ENCODE results near the gene ULK1.

ULK1 gene

GRCh38 chr12:131894313-131894860, at the start of gene ULK1:
Gene ULK1 (plus strand): TSS chr12:131894622. CDS start chr12:131895002, 380 bp downstream.
- peak within 1 kb of the TSS; percentile 66 to 80 for H3K4me3 ChIP-seq (ENCODE audit: low read depth in 1 of 2, low read length in 2 of 2)
- no peak within 1 kb of the TSS for H3K27ac ChIP-seq (ENCODE audit: low read depth, low read length)
- H3K4me1 ChIP-seq (ENCODE audit: control insufficient read depth in 1 of 2, insufficient read depth in 2 of 2, low read length in 2 of 2) = peaks cover 8 to 16% of the 10 kb centered on the region in 2 donors
- peak within 1 kb of the TSS; percentile 74 to 87 for H3K9ac ChIP-seq (ENCODE audit: low read depth in 1 of 2, low read length in 2 of 2)
- H3K36me3 ChIP-seq (ENCODE audit: control insufficient read depth in 1 of 2, insufficient read depth in 2 of 2, low read length in 2 of 2) = peaks cover 3 to 5% of the 10 kb centered on the region in 2 donors
- H3K9me3 ChIP-seq (ENCODE audit: control insufficient read depth in 1 of 2, low read length in 2 of 2) = no peaks in the 10 kb centered on the region
- no peaks in the 10 kb centered on the region for H3K27me3 ChIP-seq (ENCODE audit: control insufficient read depth in 1 of 2, insufficient read depth in 2 of 2, low read length in 2 of 2)

GRCh38 chr12:131844656-131845055, 49.8 kb upstream of the ULK1 start:
- Histone ChIP-seq H3K4me3 (ENCODE audit: low read depth in 1 of 2, low read length in 2 of 2) (no peak overlapping the region), H3K36me3 (ENCODE audit: control insufficient read depth in 1 of 2, insufficient read depth in 2 of 2, low read length in 2 of 2) (no peaks in the 10 kb centered on the region), H3K9me3 (ENCODE audit: control insufficient read depth in 1 of 2, low read length in 2 of 2) (no peaks in the 10 kb centered on the region), H3K9ac (ENCODE audit: low read depth in 1 of 2, low read length in 2 of 2) (no peak overlapping the region), H3K27ac (ENCODE audit: low read depth, low read length) (no peak overlapping the region), H3K27me3 (ENCODE audit: control insufficient read depth in 1 of 2, insufficient read depth in 2 of 2, low read length in 2 of 2) (no peaks in the 10 kb centered on the region), H3K4me1 (ENCODE audit: control insufficient read depth in 1 of 2, insufficient read depth in 2 of 2, low read length in 2 of 2) (no peaks in the 10 kb centered on the region)

GRCh38 chr12:131845121-131845520, 49.3 kb upstream of the ULK1 start:
- Histone ChIP-seq H3K4me1 (ENCODE audit: control insufficient read depth in 1 of 2, insufficient read depth in 2 of 2, low read length in 2 of 2) (no peaks in the 10 kb centered on the region), H3K9me3 (ENCODE audit: control insufficient read depth in 1 of 2, low read length in 2 of 2) (no peaks in the 10 kb centered on the region), H3K4me3 (ENCODE audit: low read depth in 1 of 2, low read length in 2 of 2) (no peak overlapping the region), H3K9ac (ENCODE audit: low read depth in 1 of 2, low read length in 2 of 2) (no peak overlapping the region), H3K27ac (ENCODE audit: low read depth, low read length) (no peak overlapping the region), H3K36me3 (ENCODE audit: control insufficient read depth in 1 of 2, insufficient read depth in 2 of 2, low read length in 2 of 2) (no peaks in the 10 kb centered on the region), H3K27me3 (ENCODE audit: control insufficient read depth in 1 of 2, insufficient read depth in 2 of 2, low read length in 2 of 2) (no peaks in the 10 kb centered on the region)

- H3K9me3 ChIP-seq (ENCODE audit: control insufficient read depth in 1 of 2, low read length in 2 of 2) = no peaks in the 10 kb centered on the region
Measured at GRCh38 chr12:131847456-131847855, 47.0 kb upstream of the ULK1 start.

GRCh38 chr12:131848753-131849152, 45.7 kb upstream of the ULK1 start:
- H3K9me3 ChIP-seq (ENCODE audit: control insufficient read depth in 1 of 2, low read length in 2 of 2) = no peaks in the 10 kb centered on the region
- H3K36me3 ChIP-seq (ENCODE audit: control insufficient read depth in 1 of 2, insufficient read depth in 2 of 2, low read length in 2 of 2) = no peaks in the 10 kb centered on the region
- H3K4me3 ChIP-seq (ENCODE audit: low read depth in 1 of 2, low read length in 2 of 2) = no peak overlapping the region
- H3K4me1 ChIP-seq (ENCODE audit: control insufficient read depth in 1 of 2, insufficient read depth in 2 of 2, low read length in 2 of 2) = no peaks in the 10 kb centered on the region
- no peaks in the 10 kb centered on the region for H3K27me3 ChIP-seq (ENCODE audit: control insufficient read depth in 1 of 2, insufficient read depth in 2 of 2, low read length in 2 of 2)
- no peak overlapping the region for H3K9ac ChIP-seq (ENCODE audit: low read depth in 1 of 2, low read length in 2 of 2)
- no peak overlapping the region for H3K27ac ChIP-seq (ENCODE audit: low read depth, low read length)

More at GRCh38 chr12:131847456-131847855, 47.0 kb upstream of the ULK1 start:
- no peaks in the 10 kb centered on the region for H3K4me1 ChIP-seq (ENCODE audit: control insufficient read depth in 1 of 2, insufficient read depth in 2 of 2, low read length in 2 of 2)
- no peak overlapping the region for H3K4me3 ChIP-seq (ENCODE audit: low read depth in 1 of 2, low read length in 2 of 2)
- no peaks in the 10 kb centered on the region for H3K27me3 ChIP-seq (ENCODE audit: control insufficient read depth in 1 of 2, insufficient read depth in 2 of 2, low read length in 2 of 2)
- no peak overlapping the region for H3K9ac ChIP-seq (ENCODE audit: low read depth in 1 of 2, low read length in 2 of 2)
- no peak overlapping the region for H3K27ac ChIP-seq (ENCODE audit: low read depth, low read length)
- no peaks in the 10 kb centered on the region for H3K36me3 ChIP-seq (ENCODE audit: control insufficient read depth in 1 of 2, insufficient read depth in 2 of 2, low read length in 2 of 2)

- no peaks in the 10 kb centered on the region for H3K36me3 ChIP-seq (ENCODE audit: control insufficient read depth in 1 of 2, insufficient read depth in 2 of 2, low read length in 2 of 2)
- H3K4me1 ChIP-seq (ENCODE audit: control insufficient read depth in 1 of 2, insufficient read depth in 2 of 2, low read length in 2 of 2) = no peaks in the 10 kb centered on the region
- H3K27ac ChIP-seq (ENCODE audit: low read depth, low read length) = no peak overlapping the region
- no peak overlapping the region for H3K9ac ChIP-seq (ENCODE audit: low read depth in 1 of 2, low read length in 2 of 2)
- peaks cover 0 to 5% of the 10 kb centered on the region in 2 donors for H3K27me3 ChIP-seq (ENCODE audit: control insufficient read depth in 1 of 2, insufficient read depth in 2 of 2, low read length in 2 of 2)
- no peaks in the 10 kb centered on the region for H3K9me3 ChIP-seq (ENCODE audit: control insufficient read depth in 1 of 2, low read length in 2 of 2)
- no peak overlapping the region for H3K4me3 ChIP-seq (ENCODE audit: low read depth in 1 of 2, low read length in 2 of 2)
Measured at GRCh38 chr12:131849700-131850553, 44.5 kb upstream of the ULK1 start.

GRCh38 chr12:131850856-131851559, 43.4 kb upstream of the ULK1 start:
- Histone ChIP-seq H3K36me3 (ENCODE audit: control insufficient read depth in 1 of 2, insufficient read depth in 2 of 2, low read length in 2 of 2) (no peaks in the 10 kb centered on the region), H3K9ac (ENCODE audit: low read depth in 1 of 2, low read length in 2 of 2) (no peak overlapping the region), H3K4me1 (ENCODE audit: control insufficient read depth in 1 of 2, insufficient read depth in 2 of 2, low read length in 2 of 2) (no peaks in the 10 kb centered on the region), H3K27ac (ENCODE audit: low read depth, low read length) (no peak overlapping the region), H3K9me3 (ENCODE audit: control insufficient read depth in 1 of 2, low read length in 2 of 2) (no peaks in the 10 kb centered on the region), H3K4me3 (ENCODE audit: low read depth in 1 of 2, low read length in 2 of 2) (no peak overlapping the region), H3K27me3 (ENCODE audit: control insufficient read depth in 1 of 2, insufficient read depth in 2 of 2, low read length in 2 of 2) (peaks cover 2 to 12% of the 10 kb centered on the region in 2 donors)

GRCh38 chr12:131851741-131852550, 42.5 kb upstream of the ULK1 start:
- no peak overlapping the region for H3K4me3 ChIP-seq (ENCODE audit: low read depth in 1 of 2, low read length in 2 of 2)
- peaks cover 4 to 15% of the 10 kb centered on the region in 2 donors for H3K27me3 ChIP-seq (ENCODE audit: control insufficient read depth in 1 of 2, insufficient read depth in 2 of 2, low read length in 2 of 2)
- H3K9me3 ChIP-seq (ENCODE audit: control insufficient read depth in 1 of 2, low read length in 2 of 2) = no peaks in the 10 kb centered on the region
- no peaks in the 10 kb centered on the region for H3K36me3 ChIP-seq (ENCODE audit: control insufficient read depth in 1 of 2, insufficient read depth in 2 of 2, low read length in 2 of 2)
- H3K9ac ChIP-seq (ENCODE audit: low read depth in 1 of 2, low read length in 2 of 2) = no peak overlapping the region
- H3K27ac ChIP-seq (ENCODE audit: low read depth, low read length) = no peak overlapping the region
- H3K4me1 ChIP-seq (ENCODE audit: control insufficient read depth in 1 of 2, insufficient read depth in 2 of 2, low read length in 2 of 2) = no peaks in the 10 kb centered on the region

- Histone ChIP-seq H3K27me3 (ENCODE audit: control insufficient read depth in 1 of 2, insufficient read depth in 2 of 2, low read length in 2 of 2) (peaks cover 4 to 15% of the 10 kb centered on the region in 2 donors), H3K9ac (ENCODE audit: low read depth in 1 of 2, low read length in 2 of 2) (no peak overlapping the region), H3K36me3 (ENCODE audit: control insufficient read depth in 1 of 2, insufficient read depth in 2 of 2, low read length in 2 of 2) (no peaks in the 10 kb centered on the region), H3K4me1 (ENCODE audit: control insufficient read depth in 1 of 2, insufficient read depth in 2 of 2, low read length in 2 of 2) (no peaks in the 10 kb centered on the region), H3K4me3 (ENCODE audit: low read depth in 1 of 2, low read length in 2 of 2) (no peak overlapping the region), H3K9me3 (ENCODE audit: control insufficient read depth in 1 of 2, low read length in 2 of 2) (no peaks in the 10 kb centered on the region), H3K27ac (ENCODE audit: low read depth, low read length) (no peak overlapping the region)
Measured at GRCh38 chr12:131852551-131853299, 41.7 kb upstream of the ULK1 start.
